ENCODE data around the gene TAS1R3.
"Not testable (repeated sequence)": the region's sequence is repeated elsewhere in the genome, so short reads cannot be mapped to it uniquely, and the experiment has no call there.

TAS1R3 gene

DNA sequence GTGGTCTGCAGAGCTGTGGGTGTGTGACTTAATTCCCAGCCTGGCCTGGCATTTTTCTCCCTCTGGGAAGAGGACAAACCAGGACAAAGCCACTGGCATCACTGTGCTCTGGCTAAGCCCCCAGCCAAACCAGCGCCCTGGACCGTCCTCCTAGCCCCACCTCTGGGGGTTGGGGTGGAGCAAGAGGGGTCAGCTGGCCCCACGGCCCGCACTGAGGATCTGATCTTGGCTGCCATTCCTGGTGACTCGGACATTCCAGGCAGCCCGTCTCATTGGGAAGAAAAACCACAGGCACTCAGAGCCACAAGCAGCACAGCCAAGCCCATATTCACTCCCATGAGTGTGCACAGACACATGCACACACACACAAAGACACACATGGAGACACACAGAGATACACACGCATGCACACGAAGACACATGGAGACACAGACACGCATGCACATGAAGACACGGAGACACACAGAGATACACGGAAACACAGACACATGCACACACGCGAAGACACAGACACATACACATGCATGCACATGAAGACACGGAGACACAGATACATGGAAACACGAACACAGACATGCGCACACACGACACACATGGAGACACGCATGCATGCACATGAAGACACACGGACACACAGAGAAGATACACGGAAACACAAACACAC is 29.6 kb downstream of the TAS1R3 start:
- H3K27ac Mint-ChIP-seq = no peak overlapping the region
- H3K36me3 Mint-ChIP-seq (ENCODE audit: low read depth) = no peaks in the 10 kb centered on the region
- H3K4me1 Mint-ChIP-seq (ENCODE audit: low read depth) = peaks cover 13% of the 10 kb centered on the region
- DNase-seq (ENCODE audit: low spot score) = no peak
- no peaks in the 10 kb centered on the region for H3K9me3 Mint-ChIP-seq
- H3K4me3 Mint-ChIP-seq = no peak overlapping the region
- H3K27me3 Mint-ChIP-seq (ENCODE audit: low read depth) = peaks cover 18% of the 10 kb centered on the region

DNA sequence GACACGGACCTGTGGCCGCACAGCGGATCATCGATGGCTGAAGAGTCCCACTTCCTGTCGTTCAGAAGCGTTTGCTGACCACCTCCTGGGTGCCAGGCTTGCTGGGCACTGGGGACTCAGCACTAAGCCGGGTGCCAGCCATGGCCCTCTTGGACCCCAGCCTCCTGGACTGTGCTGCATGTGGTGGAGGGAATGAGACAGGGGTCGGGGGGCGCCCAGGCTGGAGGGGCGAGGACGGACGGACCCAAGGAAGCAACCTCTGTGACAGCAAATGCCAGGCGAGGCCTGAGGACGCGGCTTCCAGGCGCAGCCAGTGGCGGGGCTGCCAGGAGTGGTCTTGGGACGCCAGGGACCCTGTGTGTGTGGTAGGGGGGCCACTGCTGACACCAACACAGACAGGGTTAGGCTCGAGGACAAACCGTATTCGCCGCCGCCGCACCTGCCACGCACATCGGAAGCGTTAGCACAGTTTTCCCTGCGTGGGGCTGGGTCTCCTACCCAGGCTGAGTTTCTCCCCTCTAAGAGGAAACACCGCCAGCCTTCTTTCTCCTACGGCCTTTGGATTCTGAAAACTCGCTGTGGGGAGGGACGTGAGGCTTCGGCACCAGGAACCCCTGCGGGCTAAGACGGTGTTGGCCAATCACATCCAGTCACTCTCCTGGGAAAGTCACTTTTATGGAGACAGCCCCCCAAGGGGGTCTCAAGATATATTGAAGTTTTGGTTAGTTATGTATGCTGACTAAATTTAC is 30.3 kb downstream of the TAS1R3 start:
- H3K36me3 Mint-ChIP-seq (ENCODE audit: low read depth) = no peaks in the 10 kb centered on the region
- no peak overlapping the region for H3K27ac Mint-ChIP-seq
- peaks cover 18% of the 10 kb centered on the region for H3K27me3 Mint-ChIP-seq (ENCODE audit: low read depth)
- no peak overlapping the region for H3K4me3 Mint-ChIP-seq
- no peak for DNase-seq (ENCODE audit: low spot score)
- H3K4me1 Mint-ChIP-seq (ENCODE audit: low read depth) = peaks cover 13% of the 10 kb centered on the region
- H3K9me3 Mint-ChIP-seq = no peaks in the 10 kb centered on the region

DNA sequence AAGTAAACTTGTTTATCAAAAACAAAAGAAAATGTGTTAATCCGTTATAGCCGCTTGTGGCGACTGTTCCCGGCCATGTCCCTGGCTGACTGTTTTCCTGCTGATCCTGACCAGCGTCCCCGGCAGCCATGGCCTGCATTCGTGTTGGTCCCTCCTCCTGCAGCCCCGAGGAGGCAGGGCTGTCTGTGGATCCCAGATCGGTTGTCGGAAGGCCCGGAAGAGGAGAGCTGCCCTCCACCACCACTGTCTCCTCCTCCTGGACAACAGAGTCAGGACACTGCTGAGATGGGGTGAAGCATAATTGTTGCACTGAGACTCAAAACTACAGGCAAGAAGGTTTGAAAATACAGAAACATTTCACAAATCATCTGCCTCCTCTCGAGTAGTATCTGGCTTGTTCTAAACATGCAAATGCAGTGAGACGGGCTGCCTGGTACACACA is 30.9 kb downstream of the TAS1R3 start:
- peaks cover 13% of the 10 kb centered on the region for H3K4me1 Mint-ChIP-seq (ENCODE audit: low read depth)
- H3K9me3 Mint-ChIP-seq = no peaks in the 10 kb centered on the region
- peaks cover 18% of the 10 kb centered on the region for H3K27me3 Mint-ChIP-seq (ENCODE audit: low read depth)
- DNase-seq (ENCODE audit: low spot score) = no peak
- no peak overlapping the region for H3K27ac Mint-ChIP-seq
- H3K4me3 Mint-ChIP-seq = no peak overlapping the region
- no peaks in the 10 kb centered on the region for H3K36me3 Mint-ChIP-seq (ENCODE audit: low read depth)

DNA sequence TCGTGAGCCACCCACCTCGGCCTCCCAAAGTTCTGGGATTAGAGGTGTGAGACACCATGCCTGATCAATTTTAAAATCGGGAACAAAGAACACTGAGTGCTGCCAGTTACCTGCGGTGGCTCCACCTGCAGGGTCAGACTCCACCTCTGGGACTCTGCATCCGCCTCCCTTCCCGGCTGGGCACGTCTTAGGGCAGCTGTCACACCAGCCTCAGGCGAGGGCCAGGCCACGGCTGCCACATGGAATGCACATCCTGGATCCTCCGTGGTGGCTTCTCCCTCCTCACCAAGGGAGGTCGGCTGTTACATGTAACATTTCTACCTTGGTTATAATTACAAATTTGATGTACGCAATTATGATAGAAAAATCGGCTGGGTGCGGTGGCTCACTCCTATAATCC is 33.2 kb downstream of the TAS1R3 start:
- Mint-ChIP-seq H3K36me3 (ENCODE audit: low read depth) (no peaks in the 10 kb centered on the region), H3K27me3 (ENCODE audit: low read depth) (peaks cover 13% of the 10 kb centered on the region), H3K4me1 (ENCODE audit: low read depth) (peaks cover 11% of the 10 kb centered on the region), H3K4me3 (no peak overlapping the region), H3K9me3 (no peaks in the 10 kb centered on the region), H3K27ac (no peak overlapping the region)
- DNase-seq (ENCODE audit: low spot score) = no peak

DNA sequence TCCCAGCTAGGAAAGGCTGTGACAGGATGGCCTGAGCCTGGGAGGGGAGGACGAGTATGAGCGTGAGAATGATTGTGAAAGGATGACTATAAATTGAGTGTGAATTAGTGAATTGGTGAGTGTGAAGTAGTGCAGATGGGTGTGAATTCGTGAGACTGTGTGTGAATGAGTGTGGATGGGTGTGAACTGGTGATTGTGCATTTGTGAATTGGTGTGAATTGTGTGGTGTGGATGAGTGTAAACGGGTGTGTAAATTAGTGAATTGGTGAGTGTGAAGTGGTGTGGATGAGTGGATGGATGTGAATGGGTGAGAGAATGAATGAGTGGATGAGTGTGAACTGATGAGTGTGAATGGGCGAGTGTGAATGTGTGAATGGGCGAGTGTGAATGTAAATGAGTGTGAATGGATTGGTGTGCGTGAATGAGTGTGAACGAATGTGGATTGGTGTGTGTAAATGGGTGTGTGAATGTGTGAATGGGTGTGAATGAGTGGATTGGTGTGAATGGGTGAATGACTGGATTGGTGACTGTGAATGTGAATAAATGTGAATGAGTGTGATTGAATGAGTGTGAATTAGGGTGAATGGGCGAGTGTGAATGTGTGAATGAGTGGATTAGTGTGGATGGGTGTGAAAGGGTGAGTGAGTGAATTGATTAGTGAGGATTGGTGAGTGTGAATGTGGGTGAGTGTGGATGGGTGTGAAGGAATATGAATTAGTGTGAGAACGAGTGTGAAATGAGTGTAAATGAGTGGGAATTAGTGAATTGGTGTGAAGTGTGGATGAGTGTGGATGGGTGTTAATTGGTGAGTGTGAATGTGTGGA is 35.0 kb downstream of the TAS1R3 start:
- Mint-ChIP-seq H3K27me3 (ENCODE audit: low read depth) (peaks cover 7% of the 10 kb centered on the region), H3K36me3 (ENCODE audit: low read depth) (no peaks in the 10 kb centered on the region), H3K4me3 (no peak overlapping the region), H3K9me3 (no peaks in the 10 kb centered on the region), H3K4me1 (ENCODE audit: low read depth) (peaks cover 14% of the 10 kb centered on the region), H3K27ac (no peak overlapping the region)
- no peak for DNase-seq (ENCODE audit: low spot score)

DNA sequence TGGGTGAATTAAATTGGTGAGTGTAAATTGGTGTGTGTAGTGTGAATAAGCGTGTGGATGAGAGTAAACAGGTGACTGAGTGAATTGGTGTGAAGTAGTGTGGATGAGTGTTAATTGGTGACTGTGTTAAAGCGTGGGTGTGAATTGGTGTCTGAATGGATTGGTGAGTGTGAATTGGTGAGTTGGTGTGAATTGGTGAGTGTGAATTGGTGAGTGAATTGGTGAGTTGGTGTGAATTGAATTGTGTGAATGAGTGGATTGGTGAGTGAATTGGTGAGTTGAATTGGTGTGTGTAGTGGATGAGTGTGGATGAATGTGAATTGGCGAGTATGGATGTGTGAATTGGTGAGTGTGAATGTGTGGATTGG is 35.6 kb downstream of the TAS1R3 start:
- DNase-seq (ENCODE audit: low spot score) = no peak
- Mint-ChIP-seq H3K9me3 (no peaks in the 10 kb centered on the region), H3K27me3 (ENCODE audit: low read depth) (peaks cover 6% of the 10 kb centered on the region), H3K36me3 (ENCODE audit: low read depth) (no peaks in the 10 kb centered on the region), H3K4me1 (ENCODE audit: low read depth) (peaks cover 19% of the 10 kb centered on the region), H3K27ac (no peak overlapping the region), H3K4me3 (no peak overlapping the region)

DNA sequence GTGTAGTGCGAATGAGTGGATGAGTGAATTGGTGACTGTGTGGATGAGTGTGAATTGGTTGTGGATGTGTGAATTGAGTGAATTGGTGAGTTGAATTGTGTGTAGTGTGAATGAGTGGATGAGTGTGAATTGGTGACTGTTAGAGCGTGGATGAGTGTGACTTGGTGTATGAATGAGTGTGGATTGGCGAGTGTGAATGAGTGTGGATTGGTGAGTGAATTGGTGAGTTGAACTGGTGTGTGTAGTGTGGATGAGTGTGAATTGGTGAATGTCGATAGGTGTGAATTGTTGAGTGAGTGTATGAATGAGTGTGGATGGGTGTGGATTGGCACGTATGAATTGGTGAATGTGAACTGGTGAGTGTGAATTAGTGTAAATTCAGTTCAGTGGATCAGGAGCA is 36.2 kb downstream of the TAS1R3 start:
- H3K36me3 Mint-ChIP-seq (ENCODE audit: low read depth) = peaks cover 2% of the 10 kb centered on the region
- no peak overlapping the region for H3K4me3 Mint-ChIP-seq

DNA sequence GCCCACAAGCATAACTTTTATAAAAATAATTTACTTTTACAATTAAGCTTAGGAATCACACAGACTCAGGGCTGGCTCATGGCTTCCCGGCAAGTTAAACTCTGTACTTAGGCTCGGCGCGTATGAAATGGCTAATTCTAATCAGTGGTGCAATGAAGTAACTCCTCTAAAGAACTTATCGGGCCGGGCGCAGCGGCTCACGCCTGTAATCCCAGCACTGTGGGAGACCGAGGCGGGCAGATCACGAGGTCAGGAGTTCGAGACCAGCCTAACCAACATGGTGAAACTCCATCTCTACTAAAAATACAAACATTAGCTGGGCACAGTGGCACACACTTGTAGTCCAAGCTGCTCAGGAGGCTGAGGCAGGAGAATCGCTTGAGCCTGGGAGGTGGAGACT is 39.0 kb downstream of the TAS1R3 start:
- not testable (repeated sequence) for DNase-seq (ENCODE audit: low spot score); H3K27ac Mint-ChIP-seq

More for the DNA sequence above, 36.2 kb downstream of the TAS1R3 start:
- H3K4me1 Mint-ChIP-seq (ENCODE audit: low read depth) = peaks cover 17% of the 10 kb centered on the region
- DNase-seq (ENCODE audit: low spot score) = no peak
- H3K9me3 Mint-ChIP-seq = no peaks in the 10 kb centered on the region
- no peak overlapping the region for H3K27ac Mint-ChIP-seq
- H3K27me3 Mint-ChIP-seq (ENCODE audit: low read depth) = peaks cover 2% of the 10 kb centered on the region

DNA sequence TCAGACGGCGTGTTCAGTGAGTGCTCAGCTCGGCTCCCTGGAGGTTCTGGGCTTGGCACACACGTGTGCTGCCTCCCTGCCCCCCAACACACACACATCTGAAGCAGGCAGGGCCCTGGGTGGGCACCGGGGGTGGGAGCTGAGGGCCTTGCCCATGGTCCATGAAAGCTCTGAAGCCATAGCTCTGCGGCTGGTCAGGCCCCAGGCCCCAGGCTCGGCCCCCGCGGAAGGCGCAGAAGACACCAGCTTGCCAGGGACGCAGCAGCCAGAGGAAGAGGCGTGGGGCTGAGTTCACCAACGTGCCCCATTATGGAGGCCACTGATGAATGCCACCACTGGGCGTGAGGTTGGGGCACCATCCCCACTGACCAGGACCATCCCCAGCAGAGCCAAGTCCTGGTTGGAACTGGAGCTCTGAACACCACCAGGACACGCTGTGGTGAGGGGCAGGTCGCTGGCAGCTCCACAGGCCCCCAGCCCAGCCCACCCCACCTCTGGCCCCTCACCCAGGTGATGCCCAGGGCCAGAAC is 39.8 kb downstream of the TAS1R3 start:
- peaks cover 24% of the 10 kb centered on the region for H3K4me1 Mint-ChIP-seq (ENCODE audit: low read depth)
- no peaks in the 10 kb centered on the region for H3K9me3 Mint-ChIP-seq
- peaks cover 16% of the 10 kb centered on the region for H3K36me3 Mint-ChIP-seq (ENCODE audit: low read depth)
- H3K27ac Mint-ChIP-seq = peak overlapping the region; percentile 52
- no peak for DNase-seq (ENCODE audit: low spot score)
- no peak overlapping the region for H3K4me3 Mint-ChIP-seq
- H3K27me3 Mint-ChIP-seq (ENCODE audit: low read depth) = no peaks in the 10 kb centered on the region

More for the DNA sequence above, 39.0 kb downstream of the TAS1R3 start:
- not testable (repeated sequence) for H3K27me3 Mint-ChIP-seq (ENCODE audit: low read depth); H3K9me3 Mint-ChIP-seq
- Mint-ChIP-seq H3K4me3 (peak overlapping the region; percentile 21), H3K36me3 (ENCODE audit: low read depth) (peaks cover 13% of the 10 kb centered on the region), H3K4me1 (ENCODE audit: low read depth) (peaks cover 24% of the 10 kb centered on the region)

DNA sequence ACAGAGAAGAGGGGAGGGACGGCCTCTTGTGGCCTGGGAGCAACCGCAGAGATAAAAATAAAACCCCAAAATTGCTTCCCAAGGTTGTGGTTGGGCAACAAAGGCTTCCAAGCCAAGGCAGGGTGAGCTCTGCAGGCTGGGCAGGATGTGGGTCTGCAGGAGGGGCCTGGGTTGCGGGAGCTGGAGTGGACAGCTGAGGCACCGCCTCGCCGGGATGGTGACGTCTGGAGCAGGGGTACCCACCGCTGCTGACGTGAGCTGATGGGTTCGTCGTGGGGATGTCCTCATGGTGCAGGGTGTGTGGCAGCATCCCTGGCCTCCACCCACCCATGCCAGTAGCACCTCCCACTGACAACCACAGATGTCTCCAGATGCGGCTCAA is 40.3 kb downstream of the TAS1R3 start:
- H3K4me3 Mint-ChIP-seq = peak overlapping the region; percentile 51
- DNase-seq (ENCODE audit: low spot score) = peak; percentile 58
- H3K27ac Mint-ChIP-seq = peak overlapping the region; percentile 52
- H3K27me3 Mint-ChIP-seq (ENCODE audit: low read depth) = no peaks in the 10 kb centered on the region
- no peaks in the 10 kb centered on the region for H3K9me3 Mint-ChIP-seq
- H3K4me1 Mint-ChIP-seq (ENCODE audit: low read depth) = peaks cover 27% of the 10 kb centered on the region
- H3K36me3 Mint-ChIP-seq (ENCODE audit: low read depth) = peaks cover 16% of the 10 kb centered on the region

DNA sequence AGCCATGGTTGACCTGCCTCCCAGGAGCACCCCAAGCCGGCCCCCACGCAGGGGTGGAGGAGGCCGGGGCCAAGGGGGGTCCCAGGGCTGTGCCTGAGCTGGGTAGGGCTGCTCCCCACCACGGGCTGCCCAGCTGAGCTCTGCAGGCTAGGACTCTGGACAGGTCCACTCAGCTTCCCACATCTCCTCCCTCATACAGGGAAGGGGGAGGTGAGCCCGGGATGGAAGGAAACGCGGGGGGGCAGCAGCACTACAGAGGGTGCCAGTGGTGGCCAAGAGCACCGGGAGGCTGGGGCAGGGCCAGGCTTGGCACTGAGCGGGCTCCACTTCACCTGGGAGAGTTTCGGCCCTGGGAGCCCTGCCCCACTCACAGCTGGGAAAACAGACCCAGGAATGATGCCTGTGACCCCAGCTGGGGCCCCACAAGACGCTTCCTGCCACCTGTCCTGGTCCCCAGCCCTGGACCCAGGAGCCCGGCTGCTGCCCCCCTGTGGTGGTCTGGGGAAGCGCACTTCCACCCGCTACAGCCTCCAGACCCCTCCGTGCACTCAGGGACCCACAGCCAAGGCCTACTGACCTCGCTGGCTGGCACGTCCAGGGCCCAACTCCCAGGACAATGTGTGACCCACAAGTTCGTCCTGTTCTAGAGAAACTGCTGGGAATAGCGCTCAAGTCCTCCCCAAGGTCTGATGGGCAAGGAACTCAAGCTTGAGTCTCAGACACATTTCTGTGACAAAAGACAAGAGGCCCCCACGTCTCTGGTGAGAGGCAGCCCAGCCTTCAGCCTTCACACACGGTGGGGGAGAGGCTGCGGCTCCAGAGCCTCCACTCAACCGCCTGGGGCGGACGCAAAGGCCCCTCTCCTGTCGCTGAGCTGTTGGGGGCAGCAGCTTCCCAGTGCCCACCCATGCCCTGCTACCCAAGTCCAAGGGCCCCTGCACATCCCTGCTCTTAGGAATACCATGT is 40.9 kb downstream of the TAS1R3 start:
- Mint-ChIP-seq H3K9me3 (no peaks in the 10 kb centered on the region), H3K36me3 (ENCODE audit: low read depth) (peaks cover 16% of the 10 kb centered on the region), H3K4me1 (ENCODE audit: low read depth) (peaks cover 29% of the 10 kb centered on the region), H3K4me3 (peak overlapping the region; percentile 72), H3K27ac (peak overlapping the region; percentile 77), H3K27me3 (ENCODE audit: low read depth) (no peaks in the 10 kb centered on the region)
- peak; percentile 72 for DNase-seq (ENCODE audit: low spot score)

DNA sequence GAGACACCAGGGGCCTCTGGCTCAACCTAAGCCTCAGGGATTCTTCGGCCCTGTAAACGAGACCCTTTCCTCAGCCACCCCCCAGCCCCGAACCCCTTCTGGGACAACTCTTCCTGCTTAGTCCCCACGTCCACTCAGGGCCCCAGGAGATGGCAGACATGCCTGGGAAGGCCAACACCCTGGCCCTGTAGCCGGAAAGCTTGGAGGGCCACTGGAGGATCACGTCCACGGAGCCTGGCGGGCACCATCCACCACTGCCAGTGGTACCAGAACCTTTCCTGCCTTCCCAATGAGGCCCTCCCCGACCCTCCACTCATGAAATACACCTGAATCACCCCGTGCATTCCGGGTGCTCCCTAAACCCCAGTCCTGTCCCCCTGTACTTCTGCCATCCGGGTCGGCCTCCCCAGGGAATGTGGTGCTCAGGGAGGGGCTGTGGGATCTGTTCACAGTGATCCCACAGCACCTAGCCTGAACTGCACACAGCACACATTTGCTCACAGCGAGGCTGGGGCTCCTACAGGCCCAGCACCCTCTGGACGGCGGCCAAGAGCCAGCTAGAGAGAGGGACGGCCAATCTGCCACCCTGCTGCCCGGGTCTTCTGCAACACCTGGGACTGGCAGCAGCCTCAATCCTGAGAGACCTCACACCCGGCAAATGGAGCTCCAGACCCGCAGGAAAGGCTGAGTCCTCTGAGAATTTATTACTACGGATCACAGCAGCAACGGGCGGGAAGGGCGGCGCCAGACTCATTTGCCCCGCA is 42.2 kb downstream of the TAS1R3 start:
- peaks cover 28% of the 10 kb centered on the region for H3K4me1 Mint-ChIP-seq (ENCODE audit: low read depth)
- H3K27me3 Mint-ChIP-seq (ENCODE audit: low read depth) = no peaks in the 10 kb centered on the region
- peak overlapping the region; percentile 31 for H3K27ac Mint-ChIP-seq
- peak overlapping the region; percentile 83 for H3K4me3 Mint-ChIP-seq
- DNase-seq (ENCODE audit: low spot score) = no peak
- H3K9me3 Mint-ChIP-seq = no peaks in the 10 kb centered on the region
- H3K36me3 Mint-ChIP-seq (ENCODE audit: low read depth) = peaks cover 16% of the 10 kb centered on the region

Data from T-helper 2 cell treated with Interferon-gamma antibody and Interleukin-4, amounts not matched to agents 5 μg/mL and 100 μg/mL, for 36 hours (primary cell).